Calu3 (cell line): ENCODE measurements around the gene ABCG4. TPM values are rescaled to one million over a fixed set of nuclear protein-coding genes. Genes with fewer than 3 reads are reported as not detected.

Source experiments
- BruUV-seq: library from RNA; stranded (reverse); fragments of 400-500 nt; replicated peaks from 2 replicates; lab custom pipeline; 2021; lab: Mats Ljungman, UMichigan
- CTCF ChIA-PET: fragments of 300-600 bp; sonication (Branson Sonifier 250); formaldehyde crosslinking; loops from one replicate; lab custom pipeline; 2022; ENCODE audit warnings: antibody characterized with exemption; lab: Charles Lee
- DNase-seq: peaks from one replicate; pipeline ENCODE4 v3.0.0; 2022
- H3K27ac Mint-ChIP-seq: one replicate; pipeline ENCODE4 v1.8.0; 2022; ENCODE audit warnings: mixed read lengths; ENCODE audit not compliant: unreplicated experiment
- H3K27me3 Mint-ChIP-seq: one replicate; pipeline ENCODE4 v1.8.0; 2022; ENCODE audit warnings: mixed read lengths; ENCODE audit not compliant: unreplicated experiment
- H3K36me3 Mint-ChIP-seq: one replicate; pipeline ENCODE4 v1.8.0; 2022; ENCODE audit warnings: mild to moderate bottlenecking, moderate library complexity, mixed read lengths; ENCODE audit not compliant: insufficient read depth, unreplicated experiment
- H3K4me1 Mint-ChIP-seq: one replicate; pipeline ENCODE4 v1.8.0; 2022; ENCODE audit warnings: mild to moderate bottlenecking, low read depth, mixed read lengths; ENCODE audit not compliant: unreplicated experiment
- H3K4me3 Mint-ChIP-seq: one replicate; pipeline ENCODE4 v1.8.0; 2022; ENCODE audit warnings: mild to moderate bottlenecking, low read depth, moderate library complexity, mixed read lengths; ENCODE audit not compliant: unreplicated experiment
- H3K9me3 Mint-ChIP-seq: one replicate; pipeline ENCODE4 v1.8.0; 2022; ENCODE audit warnings: low read depth, mixed read lengths; ENCODE audit not compliant: unreplicated experiment
- CTCF ChIP-seq: fragments of 200-600 bp; IDR thresholded peaks from one replicate; pipeline ENCODE4 v1.8.0; 2022; ENCODE audit warnings: antibody characterized with exemption; ENCODE audit not compliant: unreplicated experiment
- intact Hi-C: fragments of 100-400 bp; cut with micrococcal nuclease; formaldehyde crosslinking; loops from one replicate; pipeline ENCODE4 v1.10.0; 2022; ENCODE audit not compliant: unreplicated experiment
- total RNA-seq: library from RNA; stranded (reverse); gene quantifications from 2 replicates; pipeline ENCODE4 v1.2.3, GENCODE V29; 2022

Gene ABCG4
- total RNA-seq, 1 experiment from 2014 or later: not detected

- no peak overlapping the region for H3K4me3 Mint-ChIP-seq
These were observed 61.2 kb downstream of the ABCG4 start for GRCh38 chr11:119210050-119210449.

More at GRCh38 chr11:119210050-119210449, 61.2 kb downstream of the ABCG4 start:
- DNase-seq: no peak
- no peaks in the 10 kb centered on the region for H3K27me3 Mint-ChIP-seq
- H3K36me3 Mint-ChIP-seq: peaks cover 20% of the 10 kb centered on the region
- H3K27ac Mint-ChIP-seq: no peak overlapping the region
- no TSS peak for BruUV-seq
- no peak for TF ChIP-seq CTCF
- CTCF ChIA-PET: no interaction called here
- intact Hi-C loops: no loop called here
- no peaks in the 10 kb centered on the region for H3K4me1 Mint-ChIP-seq
- no peaks in the 10 kb centered on the region for H3K9me3 Mint-ChIP-seq

Other genes with a start within 250 kb of the ABCG4 start
- 57.9 and 68.4 TPM in 2 replicates for gene BCL9L, start 223.1 kb upstream of the ABCG4 start, total RNA-seq
- gene UPK2, start 192.8 kb upstream of the ABCG4 start, total RNA-seq: 3.5 and 5.2 TPM in 2 replicates
- not detected in 2 replicates for gene FOXR1, start 177.3 kb upstream of the ABCG4 start, total RNA-seq
- 43.0 and 46.9 TPM in 2 replicates for gene CENATAC, start 150.9 kb upstream of the ABCG4 start, total RNA-seq
- gene RPS25, start 130.7 kb upstream of the ABCG4 start, total RNA-seq: 471 and 510 TPM in 2 replicates
- 42.0 and 43.9 TPM in 2 replicates for gene TRAPPC4, start 130.3 kb upstream of the ABCG4 start, total RNA-seq
- gene SLC37A4, start 118.2 kb upstream of the ABCG4 start, total RNA-seq: 21.2 and 24.6 TPM in 2 replicates
- gene HYOU1, start 91.8 kb upstream of the ABCG4 start, total RNA-seq: 180 and 181 TPM in 2 replicates
- gene VPS11, start 81.2 kb upstream of the ABCG4 start, total RNA-seq: 15.1 and 15.8 TPM in 2 replicates
- 35.2 and 39.6 TPM in 2 replicates for gene HMBS, start 64.2 kb upstream of the ABCG4 start, total RNA-seq
- 46.7 and 47.6 TPM in 2 replicates for gene DPAGT1, start 47.2 kb upstream of the ABCG4 start, total RNA-seq
- 7.8 and 9.5 TPM in 2 replicates for gene C2CD2L, start 41.7 kb upstream of the ABCG4 start, total RNA-seq
- gene HINFP, start 27.5 kb upstream of the ABCG4 start, total RNA-seq: 21.8 and 22.6 TPM in 2 replicates
- gene NLRX1, start 19.7 kb downstream of the ABCG4 start, total RNA-seq: 5.5 and 6.7 TPM in 2 replicates
- gene NHERF4, start 36.4 kb downstream of the ABCG4 start, total RNA-seq: 0.15 TPM in 1 of 2 replicates, not detected in the other
- gene CBL, start 57.3 kb downstream of the ABCG4 start, total RNA-seq: 14.2 and 15.9 TPM in 2 replicates
- gene MCAM, start 168.1 kb downstream of the ABCG4 start, total RNA-seq: 11.1 and 25.1 TPM in 2 replicates
- gene RNF26, start 185.5 kb downstream of the ABCG4 start, total RNA-seq: 31.8 and 35.0 TPM in 2 replicates
- gene C1QTNF5, start 191.8 kb downstream of the ABCG4 start, total RNA-seq: not detected in 2 replicates
- not detected in 2 replicates for gene MFRP, start 197.7 kb downstream of the ABCG4 start, total RNA-seq
- 1.1 TPM in 2 replicates for gene USP2, start 232.6 kb downstream of the ABCG4 start, total RNA-seq